GM18526 (cell line): ENCODE data around the gene DOCK4.

Experiments used
- POLR2A ChIP-seq: IDR thresholded peaks from 3 replicates; pipeline ENCODE4 v1.6.1; 2011; ENCODE audit not compliant: insufficient read length; ENCODE audit errors: extremely low read depth

DOCK4 gene

DNA sequence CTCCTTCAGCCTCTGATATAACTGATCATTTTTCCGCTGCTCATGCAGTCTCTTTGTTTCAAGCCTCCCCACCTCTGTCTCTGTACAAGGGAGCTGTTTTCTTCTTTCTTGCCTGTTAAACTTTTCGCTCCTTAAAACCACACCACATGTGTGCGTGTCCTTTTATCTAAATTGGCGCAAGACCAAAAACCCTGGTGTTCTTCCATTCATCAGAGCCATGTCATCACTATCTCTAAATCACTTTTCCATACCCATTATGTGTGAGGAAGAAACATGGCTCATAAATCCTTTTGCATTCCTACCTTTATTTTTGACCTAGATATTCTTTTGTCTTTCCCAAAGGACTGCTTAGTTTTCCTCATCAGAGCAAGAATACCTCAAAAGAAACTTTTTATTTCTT lies 404.9 kb downstream of the DOCK4 start:
- TF ChIP-seq POLR2A: no peak

GRCh38 chr7:111796671-111797070 lies 409.5 kb downstream of the DOCK4 start:
- TF ChIP-seq POLR2A: no peak

GRCh38 chr7:111789870-111790269 lies 416.3 kb downstream of the DOCK4 start:
- no peak for TF ChIP-seq POLR2A

- TF ChIP-seq POLR2A: no peak
These were observed 417.2 kb downstream of the DOCK4 start for GRCh38 chr7:111789048-111789320.

- TF ChIP-seq POLR2A: no peak
These were observed 417.7 kb downstream of the DOCK4 start for GRCh38 chr7:111788286-111789047.

GRCh38 chr7:111787741-111788140 lies 418.5 kb downstream of the DOCK4 start:
- TF ChIP-seq POLR2A: no peak

GRCh38 chr7:111787099-111787498 lies 419.1 kb downstream of the DOCK4 start:
- no peak for TF ChIP-seq POLR2A

GRCh38 chr7:111785076-111785475 lies 421.1 kb downstream of the DOCK4 start:
- TF ChIP-seq POLR2A: no peak

DNA sequence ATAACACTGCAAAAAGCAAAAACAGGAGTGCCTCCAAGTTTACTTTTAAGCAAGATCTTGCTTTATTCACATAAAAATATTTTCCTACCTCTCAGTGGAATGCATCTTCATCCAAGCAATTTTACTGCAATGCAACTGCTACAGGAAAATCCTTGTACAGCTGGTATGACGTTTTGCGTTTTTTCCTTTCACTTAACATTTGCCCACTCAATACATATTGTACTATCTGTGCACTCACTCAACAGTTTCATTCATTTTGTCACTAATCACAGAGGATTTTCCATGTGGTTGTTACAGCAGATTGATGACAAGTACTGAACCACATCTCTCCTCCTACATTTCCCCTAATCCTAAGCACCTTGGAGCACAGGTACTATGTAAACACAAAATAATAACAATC lies 421.9 kb downstream of the DOCK4 start:
- no peak for TF ChIP-seq POLR2A

DNA sequence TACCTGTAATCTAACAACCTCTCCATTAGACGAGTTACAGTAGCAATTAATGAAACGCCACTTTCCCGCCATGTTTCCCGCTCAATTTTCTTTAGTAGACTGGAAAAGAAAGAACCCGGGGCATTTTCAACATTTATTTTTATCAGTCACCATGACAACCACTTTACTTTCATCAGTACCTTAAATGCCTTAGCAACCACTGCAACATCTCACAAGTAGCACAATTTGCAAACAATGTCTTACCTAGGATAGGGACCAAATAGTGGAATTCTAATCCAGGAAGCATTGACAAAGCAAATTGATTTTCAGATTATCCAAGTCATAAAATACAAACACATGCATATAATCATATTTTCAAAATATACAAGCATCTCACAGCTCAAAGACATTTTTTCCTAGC lies 422.3 kb downstream of the DOCK4 start:
- TF ChIP-seq POLR2A: no peak

- TF ChIP-seq POLR2A: no peak
These were observed 425.7 kb downstream of the DOCK4 start for GRCh38 chr7:111780527-111780926.

- no peak for TF ChIP-seq POLR2A
These were observed 431.0 kb downstream of the DOCK4 start for GRCh38 chr7:111775206-111775605.

- no peak for TF ChIP-seq POLR2A
These were observed 433.5 kb downstream of the DOCK4 start for GRCh38 chr7:111772716-111773115.

- no peak for TF ChIP-seq POLR2A
These were observed 434.6 kb downstream of the DOCK4 start for GRCh38 chr7:111771638-111772037.

GRCh38 chr7:111770116-111770515 lies 436.1 kb downstream of the DOCK4 start:
- TF ChIP-seq POLR2A: no peak

DNA sequence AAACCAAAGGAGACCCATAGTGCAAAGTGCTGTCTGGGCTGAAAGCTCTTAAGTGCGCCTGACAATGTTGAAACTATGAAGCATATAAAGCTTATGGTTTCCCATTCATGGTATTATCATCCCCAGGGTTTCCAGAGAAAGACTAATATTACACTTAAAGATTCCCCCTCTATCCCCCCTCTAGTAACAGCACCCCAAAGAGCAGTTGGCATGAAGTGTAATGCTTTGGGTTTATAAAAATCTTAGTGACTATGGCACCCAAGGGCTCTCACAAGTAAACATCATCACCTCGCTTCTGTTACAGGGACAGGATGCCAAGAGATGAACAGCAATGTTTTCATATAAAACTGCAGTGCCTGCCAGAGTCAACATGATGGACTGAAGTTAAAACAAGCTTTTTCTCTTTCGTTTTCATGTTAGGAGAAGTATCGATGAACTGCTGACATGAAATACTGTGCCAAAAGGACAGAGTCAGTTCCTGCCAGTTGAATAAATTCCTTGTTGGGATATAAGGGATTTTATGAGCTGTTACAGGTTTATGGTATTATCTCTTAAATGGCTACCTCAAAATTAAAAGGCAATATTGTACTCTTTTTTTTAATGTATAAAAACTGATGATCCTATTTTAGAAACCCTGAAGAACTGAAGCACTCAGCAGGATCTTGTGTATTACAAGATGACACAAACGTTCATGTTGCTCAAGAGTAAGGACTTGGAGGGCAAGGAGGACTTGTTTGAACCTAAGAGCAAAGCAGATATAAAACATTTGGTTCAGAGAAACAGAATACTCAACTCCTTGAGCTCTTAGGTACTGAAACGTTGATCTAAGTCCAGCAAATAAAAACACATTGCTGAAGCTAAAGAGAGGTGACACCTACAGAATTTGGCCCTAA lies 440.2 kb downstream of the DOCK4 start:
- TF ChIP-seq POLR2A: no peak
